Skin of body (tissue), 2 donors: ENCODE results near the gene GAS6. TPM values are rescaled to one million over a fixed set of nuclear protein-coding genes. Genes with fewer than 3 reads are reported as not detected.

Source experiments
- DNase-seq: peaks from one replicate; lab custom pipeline; 2025; lab: John Stamatoyannopoulos, UW
- total RNA-seq: library from RNA; depleted of rRNA; stranded (reverse); fragments of >200 nt; gene quantifications from one replicate; pipeline ENCODE4 v1.2.3, GENCODE V29; 2014

Gene GAS6
- total RNA-seq, 1 donor from 2014 or later, result 47.1 TPM

- DNase-seq, result no peak
Observed at GRCh38 chr13:113775451-113776145, 88.3 kb downstream of the GAS6 start.

- no peak for DNase-seq
Observed at GRCh38 chr13:113774177-113775107, 89.4 kb downstream of the GAS6 start.

- DNase-seq, result no peak
Observed at GRCh38 chr13:113771709-113772331, 92.1 kb downstream of the GAS6 start.

GRCh38 chr13:113770937-113771336, 92.9 kb downstream of the GAS6 start:
- no peak for DNase-seq

Other genes starting within 250 kb of the GAS6 start
- not detected for gene ATP4B, start 205.9 kb downstream of the GAS6 start, total RNA-seq
- not detected for gene GRK1, start 196.9 kb downstream of the GAS6 start, total RNA-seq
- 1.7 TPM for gene TMEM255B, start 104.8 kb downstream of the GAS6 start, total RNA-seq
- gene C13orf46, start 110.0 kb upstream of the GAS6 start, total RNA-seq, result under 0.01 TPM